Measurements from ENCODE around the gene ARHGAP1.
A peak's percentile ranks its signal among the peaks of the same experiment; 100 is the strongest.

The ARHGAP1 gene

DNA sequence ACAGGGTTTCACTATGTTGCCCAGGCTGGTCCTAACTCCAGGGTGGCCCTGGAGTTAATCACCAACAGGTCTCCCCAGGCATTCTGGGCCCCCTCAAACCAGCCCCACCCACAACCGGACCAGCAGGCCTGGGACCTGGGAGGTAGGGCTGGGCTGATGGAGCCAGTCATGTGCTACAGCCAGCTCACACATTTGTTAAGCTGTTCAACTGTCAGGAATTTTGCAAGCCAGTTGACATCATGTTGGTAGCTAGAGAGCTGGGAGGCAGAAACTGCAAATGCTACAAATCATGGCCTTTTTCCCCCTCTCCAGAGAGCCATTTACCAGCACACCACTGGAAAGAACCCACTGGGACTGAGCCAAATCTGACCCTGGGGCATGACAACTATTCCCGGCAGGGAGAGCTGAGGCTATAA lies 6.8 kb downstream of the ARHGAP1 start:
- peak; percentile 75 for DNase-seq (ENCODE audit: low read depth)

DNA sequence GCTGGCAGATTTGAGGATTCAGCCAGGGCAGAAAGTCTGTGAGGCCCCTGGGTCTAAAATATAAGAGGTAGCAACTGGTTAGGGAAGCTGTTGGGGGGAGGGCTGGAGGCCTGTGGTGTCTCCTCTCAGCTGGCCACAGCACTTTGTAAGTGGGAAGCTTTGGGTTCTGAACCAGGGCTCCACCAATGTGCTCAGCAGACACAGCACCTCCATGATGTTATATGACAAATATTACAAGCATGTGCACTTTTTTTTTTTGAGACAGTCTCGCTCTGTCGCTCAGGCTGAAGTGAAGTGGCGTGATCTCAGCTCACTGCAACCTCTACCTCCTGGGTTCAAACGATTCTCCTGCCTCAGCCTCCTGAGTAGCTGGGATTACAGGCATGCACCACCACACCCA lies 8.0 kb downstream of the ARHGAP1 start:
- no peak for DNase-seq (ENCODE audit: low read depth)

DNA sequence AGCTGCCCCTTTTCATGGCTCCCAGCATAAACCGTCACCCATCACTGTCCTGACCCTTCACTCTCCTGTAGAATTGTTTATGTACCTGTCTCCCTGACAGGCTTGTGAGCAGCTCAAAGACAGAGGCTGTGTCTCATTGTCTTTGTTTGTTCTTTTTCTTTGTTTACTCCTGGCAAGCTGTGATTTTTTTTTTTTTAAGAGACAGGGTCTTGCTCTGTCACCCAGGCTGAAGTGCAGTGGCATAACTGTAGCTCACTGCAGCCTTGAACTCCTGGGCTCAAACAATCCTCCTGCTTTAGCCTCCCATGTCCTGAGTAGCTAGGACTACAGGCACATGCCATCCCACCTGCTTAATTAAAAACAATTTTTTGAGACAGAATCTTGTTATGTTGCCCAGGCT lies 9.7 kb downstream of the ARHGAP1 start:
- DNase-seq (ENCODE audit: low read depth): no peak

DNA sequence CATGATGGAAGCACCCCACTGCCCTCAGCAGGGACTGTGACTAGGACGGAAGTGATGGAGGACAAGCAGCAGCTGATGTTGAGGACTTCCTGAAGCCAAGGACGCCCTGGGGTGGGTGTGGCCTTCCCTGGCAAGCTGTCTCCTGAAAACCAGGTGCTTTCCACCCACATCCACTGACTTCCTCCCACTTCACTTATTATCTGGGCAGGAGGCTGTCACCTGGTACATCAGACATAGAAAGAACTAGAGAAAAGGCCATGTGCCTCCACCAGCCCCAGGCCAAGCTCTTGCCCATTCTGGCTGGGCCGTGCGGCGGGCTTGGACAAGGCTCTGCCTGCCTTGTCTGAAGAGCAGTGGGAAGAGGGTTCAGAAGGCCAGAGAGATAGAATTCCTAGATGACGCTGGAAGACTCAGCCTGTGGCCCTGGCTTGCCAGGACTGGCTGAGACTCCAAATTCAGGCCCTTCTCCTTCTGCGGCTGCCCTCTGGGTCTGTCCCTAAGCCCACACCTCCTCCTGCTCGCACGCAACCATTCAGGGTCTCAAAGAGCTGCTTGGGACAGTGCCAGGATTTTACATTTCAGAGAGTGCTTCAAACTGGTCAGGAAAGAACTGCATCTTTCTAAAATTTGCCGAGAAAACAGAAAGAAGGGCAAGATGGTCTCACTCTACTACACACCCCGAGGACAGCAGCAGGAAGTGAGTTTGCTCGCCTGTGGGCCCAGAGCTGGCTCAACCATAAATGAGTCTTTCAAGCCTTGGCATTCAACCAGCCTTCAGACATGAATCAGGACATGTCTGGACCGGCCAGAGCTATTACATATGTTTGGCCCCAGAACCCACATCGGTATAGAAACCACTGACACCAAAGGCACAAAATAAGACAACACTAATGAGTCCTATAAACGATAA lies 13.3 kb downstream of the ARHGAP1 start:
- DNase-seq (ENCODE audit: low read depth): peak; percentile 85

DNA sequence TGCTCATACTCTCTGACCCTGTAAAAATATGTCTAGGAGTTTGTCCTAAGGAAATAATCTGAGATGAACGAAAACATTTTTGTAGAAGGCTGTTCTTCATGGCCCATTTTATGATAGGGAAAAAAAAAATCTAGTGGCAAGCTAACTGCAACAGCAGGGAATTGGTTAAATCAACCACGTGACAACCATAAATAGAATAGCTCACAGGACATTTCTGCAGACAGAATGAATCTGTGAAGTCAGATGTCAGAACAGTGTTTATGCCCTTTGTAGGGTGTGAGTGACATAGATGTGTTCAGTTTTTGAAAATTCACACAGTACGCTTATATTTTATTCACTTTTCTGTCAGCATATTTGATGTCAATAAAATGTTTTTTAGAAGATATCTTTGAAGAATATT lies 16.1 kb downstream of the ARHGAP1 start:
- no peak for DNase-seq (ENCODE audit: low read depth)

DNA sequence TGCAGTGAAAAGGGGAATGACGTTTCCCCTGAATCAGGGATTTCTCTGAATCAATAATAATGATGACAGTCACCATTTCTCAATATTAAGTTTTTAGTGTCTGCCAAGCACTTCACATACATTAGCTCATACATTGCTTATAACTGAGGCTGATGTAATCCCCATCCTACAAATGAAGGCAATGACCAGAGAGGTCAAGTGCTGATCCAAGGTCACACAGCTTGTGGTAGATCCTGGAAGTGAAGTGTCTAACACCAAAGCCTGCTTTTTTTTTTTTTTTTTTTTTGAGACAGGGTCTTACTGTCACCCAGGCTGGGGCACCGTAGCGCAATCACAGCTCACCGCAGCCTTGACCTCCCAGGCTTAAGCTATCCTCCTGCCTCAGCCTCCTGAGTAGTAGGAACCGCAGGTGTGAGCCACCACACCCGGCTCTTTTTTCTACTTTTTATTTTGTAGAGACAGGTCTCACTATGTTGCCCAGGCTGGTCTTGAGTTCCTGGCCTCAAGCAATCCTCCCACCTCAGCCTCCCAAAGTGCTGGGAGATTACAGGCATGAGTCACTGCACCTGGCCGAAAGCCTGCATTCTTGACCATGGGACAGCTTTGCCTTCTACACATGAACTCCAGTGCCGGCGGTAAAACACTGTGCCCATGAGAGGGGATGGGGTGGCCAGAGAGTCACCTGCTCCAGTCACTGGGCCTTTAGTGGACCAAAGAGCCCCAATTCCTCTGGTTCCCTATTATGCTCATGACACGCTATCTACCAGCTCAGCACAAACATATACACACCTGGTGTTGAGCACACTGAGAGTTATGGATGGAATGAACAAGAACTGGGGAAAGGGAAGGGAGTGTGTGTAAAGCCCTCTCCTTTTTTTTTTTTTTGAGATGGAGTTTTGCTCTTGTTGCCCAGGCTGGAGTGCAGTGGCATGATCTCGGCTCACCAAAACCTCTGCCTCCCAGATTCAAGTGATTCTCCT lies 17.4 kb downstream of the ARHGAP1 start:
- DNase-seq (ENCODE audit: low read depth): no peak

DNA sequence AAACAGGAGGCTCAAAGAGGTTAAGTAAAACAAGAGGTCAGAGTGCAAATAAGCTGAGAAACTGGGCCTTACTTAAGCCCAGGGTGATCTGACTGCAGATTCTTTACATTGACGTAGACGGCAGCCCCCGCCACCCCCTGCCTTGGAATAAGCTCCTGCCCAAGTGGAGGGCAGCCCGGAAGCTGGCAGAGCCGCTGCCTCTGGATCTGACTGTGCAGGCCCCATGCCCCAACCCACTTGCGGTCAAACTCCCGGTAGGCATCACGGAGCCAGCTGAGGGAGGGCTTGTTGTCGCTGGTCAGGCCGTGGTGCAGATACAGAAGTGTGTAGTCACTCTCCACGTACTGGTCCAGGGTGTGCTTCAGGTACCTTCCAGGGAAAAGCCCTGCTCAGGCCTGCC lies 18.6 kb downstream of the ARHGAP1 start:
- DNase-seq (ENCODE audit: low read depth): no peak

DNA sequence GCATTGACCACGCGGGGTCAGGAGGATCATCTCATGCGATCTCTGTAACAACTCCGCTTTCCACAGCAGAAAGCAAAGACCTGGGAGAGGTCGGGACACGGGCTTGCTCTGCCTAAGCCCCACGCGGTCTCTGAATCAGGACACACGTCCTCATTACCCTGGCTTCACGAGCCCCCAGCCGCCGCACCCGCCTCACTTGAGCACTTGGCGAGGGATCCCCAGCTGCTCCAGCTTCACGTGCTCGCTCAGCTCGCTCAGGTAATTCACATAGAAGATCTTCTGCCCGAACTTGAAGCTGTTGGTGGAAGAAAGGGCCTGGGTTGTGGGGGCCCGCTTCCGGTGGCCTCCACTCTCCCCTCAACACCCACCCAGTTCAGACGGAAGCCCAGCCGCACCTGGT lies 19.6 kb downstream of the ARHGAP1 start:
- no peak for DNase-seq (ENCODE audit: low read depth)

DNA sequence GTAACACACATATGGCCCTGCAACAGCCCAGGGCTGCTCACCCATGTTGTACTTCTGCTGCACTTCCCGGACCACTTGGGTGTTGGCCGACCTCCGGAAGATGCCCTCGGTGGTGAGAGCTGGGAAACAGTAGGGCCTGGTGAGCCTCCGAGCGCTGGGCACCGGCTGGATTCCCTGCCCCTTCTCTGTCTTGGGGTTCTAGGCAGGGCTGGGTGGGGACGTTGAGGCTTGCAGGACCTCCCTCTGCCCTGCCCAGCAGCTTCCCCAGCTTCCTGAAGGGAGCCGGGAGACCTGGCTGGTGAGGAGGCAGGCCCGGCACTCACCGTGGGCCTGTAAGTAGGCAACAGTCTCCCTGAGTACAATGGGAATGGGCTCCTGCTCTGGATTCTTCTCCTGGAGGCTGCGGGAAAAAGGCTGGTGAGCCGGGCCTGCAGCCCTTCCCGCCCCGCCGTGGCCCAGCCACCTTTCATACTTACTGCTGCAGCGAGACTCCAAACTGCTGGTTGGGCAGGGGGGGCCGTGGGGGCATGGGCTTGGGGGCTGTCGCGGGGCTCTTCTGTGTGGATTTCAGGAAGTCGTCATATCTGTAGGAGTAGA lies 20.2 kb downstream of the ARHGAP1 start:
- no peak for DNase-seq (ENCODE audit: low read depth)

DNA sequence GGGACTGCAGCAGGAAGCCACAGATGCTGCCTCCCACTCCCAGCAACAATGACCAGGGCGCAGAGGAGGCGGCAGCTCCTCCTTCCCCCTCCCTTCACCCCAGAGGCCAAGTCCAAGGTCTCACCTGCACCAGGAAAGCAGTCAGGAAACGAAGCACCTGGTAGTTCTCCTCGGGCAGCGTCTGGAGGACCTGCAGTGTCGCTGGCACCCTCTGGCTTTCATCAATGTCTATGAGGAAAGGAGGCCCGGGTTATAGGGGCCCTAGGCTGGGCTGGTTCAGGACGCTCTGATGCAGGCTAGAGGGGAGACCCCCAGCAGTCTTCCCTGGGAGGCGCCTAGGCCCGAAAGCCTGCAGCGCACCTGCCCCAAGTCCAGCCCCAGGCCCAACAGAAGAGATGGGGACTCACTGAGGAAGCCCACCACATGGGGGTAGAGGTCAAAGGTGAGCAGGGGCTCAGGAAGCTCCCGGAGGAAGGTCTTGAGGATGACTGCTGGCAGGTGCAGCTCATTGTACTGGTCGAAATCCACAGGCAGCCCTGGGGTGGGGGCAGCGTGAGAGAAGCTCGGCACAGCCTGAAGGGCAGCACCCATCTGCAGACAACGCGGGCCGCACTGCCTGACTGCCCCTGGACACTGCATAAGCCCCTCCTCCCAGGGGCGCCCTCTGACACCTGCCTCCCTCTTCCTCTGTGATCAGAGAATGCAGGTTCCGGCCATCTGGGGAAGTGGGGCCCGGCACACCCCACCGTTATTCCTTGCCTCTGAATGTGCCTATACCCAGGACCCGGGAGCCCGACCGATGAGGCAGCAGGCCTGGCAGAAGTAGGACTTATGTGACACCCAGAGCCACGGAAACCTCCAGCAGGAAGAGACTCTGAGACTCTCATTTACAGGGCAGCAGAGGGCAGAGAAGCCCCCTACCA lies 20.9 kb downstream of the ARHGAP1 start:
- DNase-seq (ENCODE audit: low read depth): no peak

DNA sequence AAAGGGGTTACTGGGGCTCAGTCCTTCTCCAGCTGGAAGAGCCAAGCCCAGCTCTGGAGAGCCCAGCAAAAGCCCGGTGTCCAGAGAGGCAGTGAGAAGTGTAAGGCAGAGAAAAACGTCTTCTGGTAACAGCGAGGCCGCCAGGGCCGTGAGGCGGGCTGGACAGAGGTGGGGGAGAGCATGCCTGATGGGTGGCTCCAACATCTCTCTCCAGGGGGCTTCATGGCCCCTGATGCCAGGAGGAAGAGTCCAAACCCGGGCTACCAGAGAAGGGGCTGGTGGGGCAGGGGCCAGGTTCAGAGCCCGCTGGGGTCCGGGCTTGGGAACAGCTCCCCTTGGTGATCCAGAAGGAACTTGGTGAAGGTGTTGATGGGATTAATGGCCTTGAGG lies 21.7 kb downstream of the ARHGAP1 start:
- DNase-seq (ENCODE audit: low read depth): no peak

DNA sequence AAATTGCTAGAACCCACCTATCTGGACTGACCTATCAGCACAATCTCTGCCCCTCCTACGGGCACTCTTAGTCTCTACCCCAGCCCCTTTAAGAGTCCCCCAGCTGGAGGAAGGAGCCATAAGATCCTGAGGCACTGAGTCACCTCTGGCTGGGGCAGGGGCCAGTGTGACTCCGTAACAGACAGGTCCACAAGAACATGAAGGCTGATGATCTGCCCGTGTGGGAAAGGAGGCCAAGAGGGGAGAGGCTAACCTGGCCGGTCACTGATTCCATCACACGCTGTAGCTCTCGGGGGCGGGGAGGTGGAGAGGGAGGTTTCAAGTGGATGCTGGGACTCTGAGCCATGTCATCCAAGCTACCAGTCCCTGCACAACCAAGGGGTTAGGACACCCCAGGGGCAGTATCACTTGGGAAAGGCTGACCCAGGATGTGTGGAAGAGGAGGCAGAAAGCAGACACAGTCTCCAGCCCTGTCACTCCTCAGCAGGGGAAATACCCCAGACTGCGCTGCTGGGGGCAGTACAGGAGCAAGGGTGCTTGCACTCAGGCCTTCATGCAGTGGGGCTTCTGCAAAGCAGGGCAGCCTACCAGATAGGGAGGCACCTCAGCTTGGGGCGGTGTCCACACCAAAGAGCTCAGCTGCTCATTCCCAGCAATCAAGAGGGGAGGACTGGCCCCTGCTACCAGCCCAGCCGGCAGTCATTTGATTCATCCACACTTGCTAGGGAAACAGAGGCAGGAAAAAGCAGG lies 22.3 kb downstream of the ARHGAP1 start:
- no peak for DNase-seq (ENCODE audit: low read depth)

DNA sequence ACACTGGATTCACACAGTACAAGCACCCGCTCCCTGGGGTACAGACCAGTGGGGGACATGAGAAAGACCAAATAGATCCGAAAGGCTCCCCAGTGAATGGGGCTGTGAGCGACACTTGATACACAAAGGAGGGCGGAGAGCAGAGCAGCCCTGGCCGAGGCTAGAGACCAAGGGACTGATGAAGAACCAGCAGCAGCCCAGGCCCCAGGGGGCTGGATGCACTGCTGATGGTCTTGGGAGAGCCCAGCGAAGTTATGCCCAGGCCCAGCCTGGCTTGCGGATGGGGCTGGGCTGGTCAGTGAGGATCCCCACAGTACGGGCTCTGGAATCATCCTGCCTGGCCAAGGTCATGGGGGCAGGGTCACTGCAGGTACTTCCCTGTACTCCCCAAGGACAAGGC lies 23.2 kb downstream of the ARHGAP1 start:
- no peak for DNase-seq (ENCODE audit: low read depth)

DNA sequence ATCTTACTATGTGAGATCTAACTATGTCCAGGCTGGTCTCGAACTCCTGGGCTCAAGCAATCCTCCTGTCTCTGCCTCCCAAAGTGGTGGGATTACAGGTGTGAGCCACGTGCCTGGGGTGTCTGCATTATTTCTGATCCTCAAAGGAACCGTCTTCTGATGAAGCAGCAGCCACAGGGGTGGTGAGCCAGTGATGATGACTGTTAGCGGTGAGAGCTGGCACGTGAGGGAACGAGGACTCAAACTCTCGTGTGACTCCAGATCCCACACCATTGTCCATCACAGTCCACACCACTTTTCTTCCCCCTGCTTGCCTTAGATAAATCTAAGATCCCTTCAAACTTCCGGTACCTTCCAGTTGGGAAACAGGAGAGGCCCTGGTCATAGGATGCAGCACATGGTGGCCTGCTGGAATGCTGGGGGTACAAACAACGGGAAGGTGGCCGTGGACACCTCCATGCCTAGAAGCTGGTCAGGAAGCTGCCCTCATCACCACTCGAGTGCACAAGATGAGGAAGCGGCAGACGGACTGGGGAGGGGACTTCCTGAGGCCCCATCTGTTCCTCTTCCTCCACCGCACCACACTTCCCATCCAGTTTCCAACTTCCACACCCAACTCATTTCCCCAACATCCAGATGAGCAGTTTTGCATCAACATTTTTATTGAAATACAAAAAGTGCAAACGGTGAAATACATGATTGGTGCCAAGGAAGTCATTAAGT lies 23.8 kb downstream of the ARHGAP1 start:
- no peak for DNase-seq (ENCODE audit: low read depth)

DNA sequence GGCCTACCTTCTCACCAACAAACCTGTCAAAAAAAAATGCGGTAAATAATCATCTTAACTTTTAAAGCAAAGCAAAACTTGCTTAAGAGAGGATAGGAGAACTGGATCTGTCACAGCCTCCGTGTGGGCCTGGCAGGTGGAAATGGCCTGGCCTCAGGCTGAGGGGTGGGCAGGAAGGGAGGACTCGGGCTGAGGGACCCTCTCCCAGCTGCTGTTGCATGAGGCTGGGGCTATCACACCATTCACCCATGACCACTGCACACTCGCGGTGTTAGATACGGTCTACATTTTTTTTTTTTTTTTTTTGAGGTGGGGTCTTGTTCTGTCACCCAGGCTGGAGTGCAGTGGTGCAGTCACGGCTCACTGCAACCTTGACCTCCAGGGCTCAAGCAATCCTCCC lies 24.5 kb downstream of the ARHGAP1 start:
- no peak for DNase-seq (ENCODE audit: low read depth)

DNA sequence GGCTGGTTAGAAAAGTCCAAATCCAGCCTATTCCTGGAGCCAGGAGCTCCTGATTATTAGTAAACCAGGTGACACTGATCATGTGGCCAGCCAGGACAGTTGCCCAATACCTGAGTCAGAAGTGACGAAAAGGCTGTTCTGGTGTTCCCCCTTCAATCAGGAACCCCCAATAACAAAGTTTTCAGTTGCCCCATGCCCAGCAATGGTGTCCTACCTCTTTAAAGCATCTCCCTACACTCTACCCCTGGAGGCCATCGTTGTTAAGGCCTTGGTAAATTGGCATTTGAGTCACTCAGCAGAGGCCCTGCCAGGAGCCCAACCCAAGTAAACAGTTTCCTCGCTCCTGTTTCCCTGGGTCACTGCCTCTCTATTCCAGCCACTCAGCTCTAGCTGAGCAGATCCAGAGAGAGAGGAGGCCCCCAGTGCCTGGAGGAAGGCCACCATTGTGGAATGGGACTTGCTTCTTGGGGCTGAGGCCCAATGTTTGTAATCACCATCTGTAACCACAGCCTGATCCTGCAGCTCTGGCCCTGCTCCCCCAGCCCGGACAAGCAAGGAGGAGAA lies 25.0 kb downstream of the ARHGAP1 start:
- peak; percentile 67 for DNase-seq (ENCODE audit: low read depth)

DNA sequence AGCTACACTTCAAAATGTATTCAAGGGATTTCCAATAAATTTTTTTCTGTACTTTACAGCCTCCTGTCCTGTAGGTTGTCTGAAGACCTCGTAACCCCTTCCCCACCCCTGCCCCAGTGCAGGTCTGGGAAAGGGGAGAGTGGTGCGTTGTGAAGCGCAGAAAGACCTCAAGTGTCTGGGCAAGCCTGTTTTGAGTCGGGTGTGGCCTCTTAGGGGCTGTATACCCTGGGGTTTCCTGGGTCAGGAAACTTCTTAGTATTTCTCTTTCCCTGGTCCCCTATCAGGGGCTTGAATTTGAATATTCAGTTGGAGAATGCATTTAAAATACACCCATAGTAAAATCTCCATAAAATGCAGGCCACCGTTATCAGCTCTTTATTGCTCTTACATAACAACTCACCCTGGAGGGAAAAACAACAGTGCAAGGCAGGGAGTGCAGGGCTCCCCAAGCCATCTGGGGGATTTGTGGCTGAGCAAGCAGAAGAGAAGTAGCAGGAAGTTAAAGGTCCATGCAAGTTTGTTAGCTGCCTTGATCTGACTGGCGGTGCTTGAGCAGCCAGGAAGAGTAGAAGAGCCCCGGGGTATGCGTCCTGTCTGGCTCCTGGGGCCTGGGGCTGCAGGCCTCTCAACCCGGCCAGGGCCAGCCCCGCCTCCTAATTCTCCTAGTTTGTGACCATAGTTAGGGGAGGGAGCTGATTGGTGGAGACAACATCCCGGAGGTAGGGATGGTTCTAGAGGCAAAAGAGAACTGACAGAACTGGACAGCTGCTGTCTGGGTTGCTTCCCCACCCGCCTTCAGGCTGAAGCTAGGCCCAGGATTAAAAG lies 25.7 kb downstream of the ARHGAP1 start:
- DNase-seq (ENCODE audit: low read depth): no peak

DNA sequence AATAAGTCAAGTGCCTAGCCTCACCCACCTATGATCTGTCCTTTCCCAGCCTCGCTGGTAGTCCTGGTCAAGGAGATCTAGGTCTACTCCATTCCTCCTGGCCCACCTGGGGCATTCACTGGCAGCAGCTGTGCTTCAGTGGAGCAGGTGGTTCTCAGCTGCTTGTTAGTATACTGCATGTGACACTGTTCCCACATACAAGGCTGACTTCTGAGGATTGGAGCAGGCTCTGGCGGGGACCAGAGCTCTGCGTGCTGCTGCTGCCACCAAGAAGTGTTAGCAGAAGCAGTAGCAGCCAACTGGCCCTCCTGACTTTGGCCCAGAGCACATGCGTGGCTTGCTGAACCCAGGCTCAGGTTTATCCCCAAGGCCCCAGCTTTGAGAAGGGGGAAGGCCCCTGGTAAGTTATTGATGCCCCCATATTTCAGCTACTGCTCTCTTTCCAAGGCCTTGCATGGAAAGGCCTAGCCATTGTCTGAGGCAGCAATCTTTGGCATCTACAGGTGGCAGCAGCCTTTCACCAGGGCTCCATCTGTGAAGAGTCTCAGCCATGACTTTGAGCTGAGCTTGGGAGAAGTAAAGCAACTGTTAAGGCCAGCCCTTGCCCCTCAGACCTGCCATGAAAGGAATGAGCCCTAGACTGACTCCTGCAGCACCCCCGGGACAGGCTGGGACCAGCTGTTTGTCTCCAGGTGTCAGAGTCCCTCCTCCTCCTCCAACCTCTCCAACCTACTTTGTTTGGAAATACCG lies 26.5 kb downstream of the ARHGAP1 start:
- no peak for DNase-seq (ENCODE audit: low read depth)
